Measurements from ENCODE around the gene FXN. TPM values are rescaled to one million over a fixed set of nuclear protein-coding genes. Genes with fewer than 3 reads are reported as not detected.

FXN gene
- polyA plus RNA-seq, 3 donors = 9.1 to 27.3 (median 15.9) TPM

- H3K4me2 ChIP-seq (replicated peaks; ENCODE audit: extremely low read depth, low read length, poor library complexity, severe bottlenecking) = no peak overlapping the region
- H3K4me1 ChIP-seq (ENCODE audit: control insufficient read depth in 1 of 2, insufficient read depth in 2 of 2, low read length in 2 of 2) = no peaks in the 10 kb centered on the region
- H3K27ac ChIP-seq (ENCODE audit: low read depth in 1 of 2, low read length in 2 of 2) = no peak overlapping the region
- H3K4me1 Mint-ChIP-seq = peaks cover 10% of the 10 kb centered on the region
- no peak for TF ChIP-seq CTCF (IDR thresholded peaks at IDR 0.05)
- H3K9me3 Mint-ChIP-seq = peaks cover 0 to 1% (median 0%) of the 10 kb centered on the region in 7 donors
- H3K27ac Mint-ChIP-seq = no peak overlapping the region
- peaks cover 24 to 45% of the 10 kb centered on the region in 2 donors for H3K36me3 ChIP-seq (replicated peaks in 1 of 2; ENCODE audit: control insufficient read depth in 1 of 2, insufficient read depth in 2 of 2, low read length in 2 of 2)
- no peaks in the 10 kb centered on the region for H3K27me3 ChIP-seq (ENCODE audit: control insufficient read depth in 2 of 2, insufficient read depth in 2 of 2, low read length in 2 of 2)
- no peak for DNase-seq
- no peaks in the 10 kb centered on the region for H3K9me3 ChIP-seq (replicated peaks in 1 of 2; ENCODE audit: control insufficient read depth in 1 of 2, insufficient read depth in 1 of 2, low read length in 2 of 2)
- peaks cover 22% of the 10 kb centered on the region for H3K79me2 ChIP-seq (ENCODE audit: insufficient read depth, low read length)
- WGBS (ENCODE audit: insufficient coverage) = 86% methylated on average over 3 of the region's 4 CpGs
- peaks cover 41 to 45% of the 10 kb centered on the region in 2 donors for H3K36me3 Mint-ChIP-seq
- no peak overlapping the region for H3K4me3 Mint-ChIP-seq
- H3K27me3 Mint-ChIP-seq (ENCODE audit: low read depth in 3 of 3) = peaks cover 0 to 6% (median 2%) of the 10 kb centered on the region in 3 donors
- no peak overlapping the region for H3K4me3 ChIP-seq (replicated peaks in 1 of 3; ENCODE audit: low read depth in 2 of 3, low read length in 3 of 3)
- no peak overlapping the region for H3K9ac ChIP-seq (ENCODE audit: insufficient read depth, low read length, poor library complexity, severe bottlenecking)
- H4K20me1 ChIP-seq (ENCODE audit: insufficient read depth, low read length) = no peaks in the 10 kb centered on the region
- intact Hi-C loops (cut with micrococcal nuclease) = no loop called here
- no peak overlapping the region for H2AFZ ChIP-seq (ENCODE audit: insufficient read depth, low read depth, low read length, poor library complexity, severe bottlenecking)
Observed at GRCh38 chr9:69045821-69046220, 10.3 kb downstream of the FXN start.

- no peaks in the 10 kb centered on the region for H4K20me1 ChIP-seq (ENCODE audit: insufficient read depth, low read length)
- H3K27me3 Mint-ChIP-seq (ENCODE audit: low read depth in 3 of 3) = peaks cover 0 to 6% (median 2%) of the 10 kb centered on the region in 3 donors
- no peak overlapping the region for H3K27ac ChIP-seq (ENCODE audit: low read depth in 1 of 2, low read length in 2 of 2)
- intact Hi-C loops (cut with micrococcal nuclease) = no loop called here
- H3K4me3 ChIP-seq (replicated peaks in 1 of 3; ENCODE audit: low read depth in 2 of 3, low read length in 3 of 3) = no peak overlapping the region
- H3K4me1 ChIP-seq (ENCODE audit: control insufficient read depth in 1 of 2, insufficient read depth in 2 of 2, low read length in 2 of 2) = no peaks in the 10 kb centered on the region
- H3K4me2 ChIP-seq (replicated peaks; ENCODE audit: extremely low read depth, low read length, poor library complexity, severe bottlenecking) = no peak overlapping the region
- H3K27ac Mint-ChIP-seq = no peak overlapping the region
- peaks cover 24 to 45% of the 10 kb centered on the region in 2 donors for H3K36me3 ChIP-seq (replicated peaks in 1 of 2; ENCODE audit: control insufficient read depth in 1 of 2, insufficient read depth in 2 of 2, low read length in 2 of 2)
- TF ChIP-seq CTCF (IDR thresholded peaks at IDR 0.05) = no peak
- H3K4me3 Mint-ChIP-seq = no peak overlapping the region
- peaks cover 0 to 1% (median 0%) of the 10 kb centered on the region in 7 donors for H3K9me3 Mint-ChIP-seq
- H2AFZ ChIP-seq (ENCODE audit: insufficient read depth, low read depth, low read length, poor library complexity, severe bottlenecking) = no peak overlapping the region
- H3K4me1 Mint-ChIP-seq = peaks cover 10% of the 10 kb centered on the region
- DNase-seq = no peak
- peaks cover 41 to 47% of the 10 kb centered on the region in 2 donors for H3K36me3 Mint-ChIP-seq
- H3K9ac ChIP-seq (ENCODE audit: insufficient read depth, low read length, poor library complexity, severe bottlenecking) = no peak overlapping the region
- H3K79me2 ChIP-seq (ENCODE audit: insufficient read depth, low read length) = peaks cover 15% of the 10 kb centered on the region
- no peaks in the 10 kb centered on the region for H3K27me3 ChIP-seq (ENCODE audit: control insufficient read depth in 2 of 2, insufficient read depth in 2 of 2, low read length in 2 of 2)
- no peaks in the 10 kb centered on the region for H3K9me3 ChIP-seq (replicated peaks in 1 of 2; ENCODE audit: control insufficient read depth in 1 of 2, insufficient read depth in 1 of 2, low read length in 2 of 2)
- WGBS (ENCODE audit: insufficient coverage) = 63% methylated on average over 4 of the region's 4 CpGs
Observed at GRCh38 chr9:69046723-69047122, 11.2 kb downstream of the FXN start.
